OCI-LY7 (cell line): ENCODE results near the gene NFIA.

ENCODE experiments used
- CTCF ChIP-seq: fragments of 200-600 bp; sonication (generic); conservative IDR thresholded peaks from 2 replicates; pipeline ENCODE4 v1.5.1; 2014; ENCODE audit warnings: mild to moderate bottlenecking, antibody characterized with exemption, low read length, moderate library complexity, mixed read lengths
- EZH2phosphoT487 ChIP-seq: fragments of 200-600 bp; sonication (generic); IDR thresholded peaks from 2 replicates; pipeline ENCODE4 v1.6.1; 2018; ENCODE audit warnings: low read depth, borderline replicate concordance, mild to moderate bottlenecking, mixed run types, antibody characterized with exemption, low read length, moderate library complexity, mixed read lengths

DNA sequence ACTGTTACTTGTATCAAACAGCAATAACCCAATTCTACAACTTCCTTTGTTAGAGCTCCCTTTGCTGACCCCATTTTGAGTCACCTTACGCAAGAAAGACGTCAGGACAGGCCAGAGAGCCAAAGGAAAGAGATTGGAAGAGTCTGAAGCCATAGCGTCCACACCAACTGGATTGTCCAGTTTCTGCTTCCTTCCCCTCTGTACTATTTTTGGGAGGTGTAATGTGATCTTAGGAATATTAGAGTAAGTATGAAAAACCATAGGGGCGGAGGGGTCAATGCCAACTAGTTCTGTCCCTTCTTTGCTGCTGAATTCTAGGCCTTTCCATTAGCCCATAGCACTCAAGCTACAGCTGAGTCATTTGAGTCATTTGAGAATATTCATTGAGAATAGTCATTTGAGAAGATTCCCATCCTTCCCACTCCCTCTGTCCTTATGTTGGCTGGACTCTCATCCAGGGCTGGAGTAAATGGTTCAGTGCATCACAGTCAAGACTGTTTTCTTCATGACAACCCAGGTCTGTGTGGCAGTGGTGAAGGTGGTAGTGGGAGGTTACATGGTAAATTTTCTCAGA, 14.8 kb upstream of the NFIA start:
- TF ChIP-seq CTCF (no peak), EZH2phosphoT487 (no peak)
